Stromal cell of bone marrow (primary cell): ENCODE data around the gene CDC16.

Source experiments
- DNase-seq: peaks from one replicate; pipeline ENCODE4 v3.0.0-alpha.2; 2012; ENCODE audit warnings: low read depth

The CDC16 gene

GRCh38 chr13:114299604-114300305, 65.1 kb downstream of the CDC16 start:
- DNase-seq = no peak

- no peak for DNase-seq
Observed at GRCh38 chr13:114303700-114304327, 69.1 kb downstream of the CDC16 start.

GRCh38 chr13:114304346-114305034, 69.8 kb downstream of the CDC16 start:
- DNase-seq = no peak

GRCh38 chr13:114309086-114309485, 74.4 kb downstream of the CDC16 start:
- no peak for DNase-seq

GRCh38 chr13:114309806-114310410, 75.2 kb downstream of the CDC16 start:
- DNase-seq = no peak

- no peak for DNase-seq
Observed at GRCh38 chr13:114310956-114311355, 76.3 kb downstream of the CDC16 start.

GRCh38 chr13:114311387-114311786, 76.7 kb downstream of the CDC16 start:
- DNase-seq = no peak

- DNase-seq = peak; percentile 75
Observed at GRCh38 chr13:114311908-114312307, 77.2 kb downstream of the CDC16 start.

- no peak for DNase-seq
Observed at GRCh38 chr13:114313061-114313860, 78.6 kb downstream of the CDC16 start.

- peak; percentile 92 for DNase-seq
Observed at GRCh38 chr13:114314074-114314912, 79.6 kb downstream of the CDC16 start, which contains the start of gene CHAMP1. TSS of gene CHAMP1 (plus strand) at chr13:114314503. CDS start at chr13:114323843, 9,340 bp downstream.

GRCh38 chr13:114315074-114315785, 80.5 kb downstream of the CDC16 start:
- no peak for DNase-seq

GRCh38 chr13:114318624-114319023, 83.9 kb downstream of the CDC16 start:
- no peak for DNase-seq

- DNase-seq = peak; percentile 25
Observed at GRCh38 chr13:114319441-114319913, 84.8 kb downstream of the CDC16 start.

- no peak for DNase-seq
Observed at GRCh38 chr13:114320065-114320464, 85.4 kb downstream of the CDC16 start.

- DNase-seq = no peak
Observed at GRCh38 chr13:114321256-114321655, 86.6 kb downstream of the CDC16 start.
